GM10266 (cell line): ENCODE data around the gene LACTB.
"Not testable (repeated sequence)": the region's sequence is repeated elsewhere in the genome, so short reads cannot be mapped to it uniquely, and the experiment has no call there.

Source experiments
- DNase-seq: peaks from one replicate; pipeline ENCODE4 v3.0.0; 2012; ENCODE audit errors: extremely low spot score
- TF ChIP-seq, protein P1 (sequence below): IDR thresholded peaks from 2 replicates; pipeline ENCODE4 v1.5.1; 2012; ENCODE audit warnings: mild to moderate bottlenecking, low read depth; ENCODE audit not compliant: control insufficient read depth, insufficient read depth; ENCODE audit errors: missing control alignments

Gene LACTB

DNA sequence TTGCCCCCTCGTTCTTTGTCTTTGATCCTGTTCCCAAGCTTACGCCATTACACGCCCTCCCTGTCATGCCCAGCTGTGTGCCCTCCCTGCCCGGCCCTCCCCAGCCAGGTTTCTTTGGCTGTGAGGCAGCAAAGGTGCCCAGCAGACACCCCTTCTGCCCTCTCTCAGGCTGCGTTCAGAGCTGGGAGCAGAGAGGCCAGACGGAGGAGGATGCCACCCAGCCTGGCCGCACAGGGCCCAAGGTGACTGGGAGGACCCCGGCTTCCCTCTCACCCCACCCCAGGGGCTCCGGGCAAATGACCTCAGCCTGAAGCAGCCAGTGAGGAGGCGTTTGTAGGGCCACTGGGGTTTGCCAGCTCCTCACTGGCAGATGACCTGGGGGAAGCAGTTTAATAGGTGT is 30.8 kb upstream of the LACTB start:
- no peak for DNase-seq
- TF ChIP-seq, protein P1, sequence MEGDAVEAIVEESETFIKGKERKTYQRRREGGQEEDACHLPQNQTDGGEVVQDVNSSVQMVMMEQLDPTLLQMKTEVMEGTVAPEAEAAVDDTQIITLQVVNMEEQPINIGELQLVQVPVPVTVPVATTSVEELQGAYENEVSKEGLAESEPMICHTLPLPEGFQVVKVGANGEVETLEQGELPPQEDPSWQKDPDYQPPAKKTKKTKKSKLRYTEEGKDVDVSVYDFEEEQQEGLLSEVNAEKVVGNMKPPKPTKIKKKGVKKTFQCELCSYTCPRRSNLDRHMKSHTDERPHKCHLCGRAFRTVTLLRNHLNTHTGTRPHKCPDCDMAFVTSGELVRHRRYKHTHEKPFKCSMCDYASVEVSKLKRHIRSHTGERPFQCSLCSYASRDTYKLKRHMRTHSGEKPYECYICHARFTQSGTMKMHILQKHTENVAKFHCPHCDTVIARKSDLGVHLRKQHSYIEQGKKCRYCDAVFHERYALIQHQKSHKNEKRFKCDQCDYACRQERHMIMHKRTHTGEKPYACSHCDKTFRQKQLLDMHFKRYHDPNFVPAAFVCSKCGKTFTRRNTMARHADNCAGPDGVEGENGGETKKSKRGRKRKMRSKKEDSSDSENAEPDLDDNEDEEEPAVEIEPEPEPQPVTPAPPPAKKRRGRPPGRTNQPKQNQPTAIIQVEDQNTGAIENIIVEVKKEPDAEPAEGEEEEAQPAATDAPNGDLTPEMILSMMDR, result no peak

DNA sequence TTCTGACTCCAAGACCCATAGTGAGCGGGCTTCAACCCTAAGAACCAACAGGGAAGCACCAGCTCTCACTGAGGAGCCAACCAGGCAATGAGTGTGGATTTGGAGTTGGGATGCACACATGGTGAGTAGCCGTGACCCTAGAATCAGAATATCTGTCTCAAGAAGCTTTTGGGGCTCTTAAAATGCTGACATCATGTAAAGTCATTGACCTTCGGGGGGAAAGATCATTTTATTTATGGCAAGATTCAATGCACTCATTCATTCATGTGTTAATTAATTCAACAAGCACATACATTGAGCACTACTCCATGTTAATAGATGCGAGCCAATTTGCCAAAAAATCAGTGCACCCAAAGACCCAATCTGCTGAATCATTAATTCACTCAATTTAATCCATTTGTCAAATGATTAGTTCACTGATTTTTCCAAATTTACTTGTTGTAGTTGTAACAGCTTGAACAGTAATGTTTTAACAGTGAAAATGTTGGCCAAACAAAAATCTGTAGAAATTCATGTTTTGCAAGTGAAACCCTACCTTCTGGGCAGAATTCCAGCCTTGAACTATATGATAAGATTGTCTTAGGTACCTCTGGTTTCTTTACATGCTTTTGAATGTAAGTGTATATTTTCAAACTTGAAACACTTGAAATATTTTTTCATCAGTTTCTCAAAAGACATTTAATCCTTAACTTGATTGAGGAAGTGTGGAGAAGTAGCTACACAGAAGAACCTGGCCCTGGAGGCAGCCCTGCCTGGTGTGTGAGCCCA is 29.8 kb upstream of the LACTB start:
- TF ChIP-seq, protein P1, result no peak
- DNase-seq, result no peak

DNA sequence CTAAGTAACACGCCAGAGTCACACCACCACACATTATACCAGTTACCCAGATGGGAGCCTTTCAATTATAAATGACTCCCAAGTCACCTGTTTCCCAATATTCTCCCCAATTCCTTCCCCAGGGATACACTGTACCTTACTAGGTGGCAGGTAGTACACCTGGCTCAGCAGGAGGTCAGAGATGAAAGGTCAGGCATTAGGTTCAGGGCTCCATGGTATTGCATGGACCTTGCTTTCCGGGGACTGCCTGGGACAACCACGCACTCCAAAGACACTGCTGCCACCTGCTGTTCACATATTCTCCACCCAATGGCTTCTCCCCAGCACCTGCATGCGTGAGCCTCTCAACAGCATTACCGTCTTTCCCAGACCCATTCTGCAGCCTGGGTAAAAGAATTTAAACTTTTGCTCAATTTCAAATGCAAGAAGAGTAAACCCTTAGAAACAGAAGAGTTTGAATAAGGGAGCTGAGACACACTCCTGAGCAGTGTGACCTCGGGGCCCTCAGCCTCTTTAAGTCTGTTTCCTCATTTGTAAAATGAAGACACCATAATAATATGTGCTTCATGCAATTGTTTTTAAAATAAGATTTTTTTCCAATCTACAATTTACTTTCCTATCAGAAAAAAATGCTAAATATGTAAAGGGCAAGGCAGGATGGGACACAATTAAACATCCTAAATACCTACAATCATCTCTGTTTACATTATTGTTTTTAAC is 28.0 kb upstream of the LACTB start:
- TF ChIP-seq, protein P1, result peak; percentile 85
- peak; percentile 86 for DNase-seq

DNA sequence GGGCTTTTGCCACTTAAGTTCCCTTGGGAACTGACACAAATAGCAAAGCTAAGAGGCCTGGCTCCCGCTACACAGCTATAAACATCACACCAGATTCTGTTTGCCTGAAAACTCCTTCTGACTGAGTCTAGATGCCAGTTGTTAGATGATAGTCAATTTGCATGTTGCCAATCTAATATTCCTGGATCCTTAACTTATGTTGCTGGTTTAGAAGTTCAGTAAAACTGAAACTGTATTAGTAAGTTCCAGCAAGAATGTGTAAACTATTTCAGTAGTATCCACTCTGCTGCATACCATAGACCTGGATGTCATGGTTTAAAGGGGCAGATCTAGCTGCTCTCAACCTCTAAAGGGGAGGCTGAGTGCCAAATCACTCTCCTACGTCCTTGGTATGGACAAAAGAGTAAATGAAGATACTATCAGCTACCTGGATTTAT is 27.1 kb upstream of the LACTB start:
- no peak for DNase-seq

DNA sequence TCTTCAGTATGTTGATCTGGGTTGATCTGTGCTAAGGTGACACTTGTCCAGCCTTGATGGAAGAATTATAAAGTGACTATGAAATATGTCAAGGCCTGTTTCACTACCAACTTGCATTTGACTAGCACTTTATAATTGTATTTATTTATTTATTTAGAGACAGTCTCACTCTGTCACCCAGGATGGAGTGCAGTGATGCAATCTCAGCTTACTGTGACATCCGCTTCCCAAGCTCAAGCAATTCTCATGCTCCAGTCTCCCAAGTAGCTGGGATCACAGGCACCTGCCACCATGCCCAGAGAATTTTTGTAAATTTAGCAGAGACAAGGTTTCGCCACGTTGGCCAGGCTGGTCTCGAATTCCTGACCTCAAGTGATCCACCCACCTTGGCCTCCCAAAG is 25.5 kb upstream of the LACTB start:
- TF ChIP-seq, protein P1, result no peak
- no peak for DNase-seq

More for the DNA sequence above, 27.1 kb upstream of the LACTB start:
- TF ChIP-seq, protein P1, result no peak

DNA sequence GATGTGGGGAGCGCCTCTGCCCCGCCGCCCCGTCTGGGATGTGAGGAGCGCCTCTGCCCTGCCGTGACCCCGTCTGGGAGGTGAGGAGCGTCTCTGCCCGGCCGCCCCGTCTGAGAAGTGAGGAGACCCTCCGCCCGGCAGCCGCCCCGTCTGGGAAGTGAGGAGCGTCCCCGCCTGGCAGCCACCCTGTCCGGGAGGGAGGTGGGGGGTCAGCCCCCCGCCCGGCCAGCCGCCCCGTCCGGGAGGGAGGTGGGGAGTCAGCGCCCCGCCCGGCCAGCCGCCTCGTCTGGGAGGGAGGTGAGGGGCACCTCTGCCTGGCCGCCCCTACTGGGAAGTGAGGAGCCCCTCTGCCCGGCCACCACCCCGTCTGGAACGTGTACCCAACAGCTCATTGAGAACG is 22.8 kb upstream of the LACTB start:
- DNase-seq, result not testable (repeated sequence)

DNA sequence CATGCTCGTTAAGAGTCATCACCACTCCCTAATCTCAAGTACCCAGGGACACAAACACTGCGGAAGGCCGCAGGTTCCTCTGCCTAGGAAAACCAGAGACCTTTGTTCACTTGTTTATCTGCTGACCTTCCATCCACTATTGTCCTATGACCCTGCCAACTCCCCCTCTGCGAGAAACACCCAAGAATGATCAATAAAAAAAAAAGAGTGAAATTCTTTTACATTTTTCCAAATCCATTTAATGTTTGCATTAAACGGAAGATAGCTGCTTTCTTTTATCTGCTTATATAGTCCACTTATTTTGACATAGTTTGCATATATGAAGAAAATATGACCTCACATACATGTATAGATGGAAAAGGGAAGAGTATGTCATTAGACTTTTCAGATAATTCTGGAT is 22.1 kb upstream of the LACTB start:
- not testable (repeated sequence) for DNase-seq

DNA sequence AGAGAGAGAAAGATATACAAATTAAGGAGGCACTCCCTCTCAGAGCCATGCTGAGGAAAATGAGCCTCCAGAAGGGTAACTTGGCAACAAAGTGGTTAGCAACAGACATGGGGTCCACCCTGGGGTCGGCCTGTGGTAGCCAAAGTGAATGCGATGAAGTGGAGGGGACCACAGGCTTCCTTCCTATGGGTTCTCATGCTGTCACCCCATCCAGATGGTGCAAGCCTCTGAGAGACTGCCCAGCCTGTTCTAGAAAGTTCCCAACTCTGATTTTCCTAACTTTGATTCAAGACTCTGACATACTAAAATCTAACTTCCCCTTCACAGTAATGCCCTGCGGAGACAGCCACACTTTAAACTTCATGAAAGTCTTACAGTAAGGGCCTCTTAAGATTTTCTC is 18.2 kb upstream of the LACTB start:
- no peak for DNase-seq
- TF ChIP-seq, protein P1, result no peak
